Neutrophil (primary cell): ENCODE measurements around the gene COPB2.
"Not testable (repeated sequence)": the region's sequence is repeated elsewhere in the genome, so short reads cannot be mapped to it uniquely, and the experiment has no call there.

Source experiments
- H3K27ac ChIP-seq: fragments of 200-600 bp; sonication (generic); 2 replicates; pipeline ENCODE4 v1.5.1; 2016; ENCODE audit warnings: mild to moderate bottlenecking, moderate library complexity
- H3K27me3 ChIP-seq: fragments of 200-600 bp; sonication (generic); 2 replicates; pipeline ENCODE4 v1.6.0; 2016; ENCODE audit warnings: mild to moderate bottlenecking
- H3K36me3 ChIP-seq: fragments of 200-600 bp; sonication (generic); 2 replicates; pipeline ENCODE4 v1.5.1; 2017
- H3K4me1 ChIP-seq, 2 experiments: fragments of 200-600 bp in 1 of 2; sonication (generic) in 1 of 2; 1 replicate in 1 of 2; 2 replicates in 1 of 2; pipeline versions ENCODE4 v1.5.1 to v1.6.1; 2013 to 2016; ENCODE audit warnings: low read depth in 1 of 2, low read length in 1 of 2, mild to moderate bottlenecking in 1 of 2, moderate library complexity in 1 of 2; ENCODE audit not compliant: control insufficient read depth in 1 of 2, insufficient read depth in 1 of 2
- H3K4me3 ChIP-seq, 2 experiments: fragments of 200-600 bp in 1 of 2; sonication (generic) in 1 of 2; 1 replicate in 1 of 2; 2 replicates in 1 of 2; pipeline ENCODE4 v1.5.1; 2013 to 2016; ENCODE audit warnings: low read depth in 1 of 2, low read length in 1 of 2, mild to moderate bottlenecking in 1 of 2, moderate library complexity in 1 of 2
- H3K9me3 ChIP-seq: fragments of 200-600 bp; sonication (generic); 2 replicates; pipeline ENCODE4 v1.5.1; 2016
- TF ChIP-seq, protein P1 (sequence below): fragments of 200-600 bp; sonication (generic); IDR thresholded peaks from 2 replicates; pipeline ENCODE4 v1.5.1; 2016; ENCODE audit warnings: antibody characterized with exemption

The COPB2 gene

DNA sequence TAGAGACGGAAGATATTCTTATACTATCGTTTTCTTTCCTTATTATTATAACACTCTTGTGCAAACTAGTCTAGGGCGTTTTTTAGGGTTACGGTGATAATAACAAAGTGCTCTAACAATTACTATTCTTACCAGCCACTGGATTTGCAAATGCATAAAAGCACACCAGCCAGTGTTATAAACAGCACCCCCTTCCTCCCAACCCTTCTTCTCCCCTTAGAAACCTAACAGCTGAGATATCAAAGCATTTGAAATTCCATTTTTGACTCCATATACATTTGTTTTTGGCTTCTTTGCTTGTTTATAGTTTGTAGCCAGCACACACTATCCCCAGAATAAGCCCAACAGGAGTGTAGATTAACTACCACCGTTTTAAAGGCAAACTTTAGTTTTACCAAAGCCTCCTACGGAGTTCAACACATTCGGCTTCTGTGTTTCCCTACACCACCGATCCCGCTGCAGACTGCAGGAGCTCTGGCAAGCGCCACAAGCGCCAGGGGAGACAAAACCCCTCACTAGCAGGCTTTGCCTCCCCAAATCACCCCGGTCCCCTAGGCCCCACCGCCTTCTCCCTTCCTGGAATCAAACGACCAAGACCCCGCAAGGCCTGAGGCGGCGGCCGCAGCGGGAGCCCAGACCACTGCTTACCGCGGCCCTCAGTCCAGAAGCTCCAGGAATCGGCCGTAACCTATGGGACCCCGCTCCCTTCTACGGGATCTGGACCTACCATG is 461 bp downstream of the COPB2 start:
- Histone ChIP-seq H3K4me1 (peaks cover 18 to 19% of the 10 kb centered on the region in 2 experiments), H3K27ac (peak overlapping the region; percentile 89), H3K36me3 (peaks cover 11% of the 10 kb centered on the region), H3K27me3 (no peaks in the 10 kb centered on the region), H3K9me3 (no peaks in the 10 kb centered on the region), H3K4me3 (peak overlapping the region; percentile 76 to 90)
- TF ChIP-seq, protein P1, sequence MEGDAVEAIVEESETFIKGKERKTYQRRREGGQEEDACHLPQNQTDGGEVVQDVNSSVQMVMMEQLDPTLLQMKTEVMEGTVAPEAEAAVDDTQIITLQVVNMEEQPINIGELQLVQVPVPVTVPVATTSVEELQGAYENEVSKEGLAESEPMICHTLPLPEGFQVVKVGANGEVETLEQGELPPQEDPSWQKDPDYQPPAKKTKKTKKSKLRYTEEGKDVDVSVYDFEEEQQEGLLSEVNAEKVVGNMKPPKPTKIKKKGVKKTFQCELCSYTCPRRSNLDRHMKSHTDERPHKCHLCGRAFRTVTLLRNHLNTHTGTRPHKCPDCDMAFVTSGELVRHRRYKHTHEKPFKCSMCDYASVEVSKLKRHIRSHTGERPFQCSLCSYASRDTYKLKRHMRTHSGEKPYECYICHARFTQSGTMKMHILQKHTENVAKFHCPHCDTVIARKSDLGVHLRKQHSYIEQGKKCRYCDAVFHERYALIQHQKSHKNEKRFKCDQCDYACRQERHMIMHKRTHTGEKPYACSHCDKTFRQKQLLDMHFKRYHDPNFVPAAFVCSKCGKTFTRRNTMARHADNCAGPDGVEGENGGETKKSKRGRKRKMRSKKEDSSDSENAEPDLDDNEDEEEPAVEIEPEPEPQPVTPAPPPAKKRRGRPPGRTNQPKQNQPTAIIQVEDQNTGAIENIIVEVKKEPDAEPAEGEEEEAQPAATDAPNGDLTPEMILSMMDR = no peak

DNA sequence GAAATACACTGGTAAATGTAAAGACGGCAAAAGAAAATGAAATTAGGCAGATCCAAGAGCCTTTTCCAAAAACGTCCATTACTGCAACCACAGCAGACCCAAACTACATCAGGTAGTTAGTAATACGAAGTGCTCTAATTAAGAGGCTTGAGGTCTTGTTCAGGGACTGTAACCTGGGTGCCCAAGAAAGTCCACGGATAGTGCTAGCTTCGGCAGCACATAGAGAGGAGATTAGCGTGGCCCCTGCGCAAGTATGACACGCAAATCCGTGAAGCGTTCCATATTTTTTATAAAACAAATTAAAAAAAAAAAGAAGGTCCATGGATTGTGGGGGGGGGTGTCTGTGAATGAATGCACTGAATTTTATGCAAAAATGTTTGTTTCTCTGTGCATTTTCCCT is 1.4 kb downstream of the COPB2 start:
- H3K4me3 ChIP-seq = no peak overlapping the region
- TF ChIP-seq, protein P1 = no peak
- no peaks in the 10 kb centered on the region for H3K9me3 ChIP-seq
- peaks cover 13% of the 10 kb centered on the region for H3K36me3 ChIP-seq
- H3K4me1 ChIP-seq = peaks cover 18 to 19% of the 10 kb centered on the region in 2 experiments
- no peak overlapping the region for H3K27ac ChIP-seq
- H3K27me3 ChIP-seq = no peaks in the 10 kb centered on the region

DNA sequence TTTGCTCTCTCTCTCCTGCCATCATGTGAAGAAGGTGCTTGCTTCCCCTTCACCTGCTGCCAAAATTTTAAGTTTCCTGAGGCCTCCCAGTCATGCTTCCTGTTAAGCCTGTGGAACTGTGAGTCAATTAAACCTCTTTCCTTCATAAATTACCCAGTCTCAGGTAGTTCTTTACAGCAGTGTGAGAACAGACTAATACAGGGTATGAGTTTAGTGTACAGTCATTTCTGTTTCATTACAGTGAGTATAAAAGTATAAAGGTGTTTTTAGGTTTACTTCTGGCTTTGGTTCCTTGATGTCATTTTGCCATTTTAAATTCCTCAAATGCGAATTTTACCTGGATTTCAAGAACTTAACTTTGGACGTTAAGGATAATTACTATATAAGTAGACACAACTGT is 7.2 kb downstream of the COPB2 start:
- H3K4me1 ChIP-seq, H3K27me3 ChIP-seq, H3K27ac ChIP-seq, H3K4me3 ChIP-seq, H3K9me3 ChIP-seq: not testable (repeated sequence)
- peaks cover 68% of the 10 kb centered on the region for H3K36me3 ChIP-seq

DNA sequence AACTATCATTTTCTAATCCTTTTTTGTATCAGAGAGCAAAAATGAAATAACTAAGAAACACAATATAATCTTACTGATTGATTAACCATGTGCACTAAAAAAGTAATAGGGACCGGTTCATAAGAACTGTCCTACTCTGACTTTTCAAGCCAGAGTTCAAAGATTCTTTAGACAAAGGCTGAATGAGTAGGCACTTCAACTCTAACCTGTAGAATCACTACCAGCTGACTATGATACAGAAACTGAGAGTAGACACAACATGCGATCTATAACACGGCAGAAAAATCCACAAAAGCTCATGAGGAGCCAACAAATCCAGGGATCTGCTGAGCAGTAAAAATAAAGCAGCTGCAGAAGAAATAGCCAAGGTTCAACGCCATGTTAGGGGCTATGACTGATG is 8.9 kb downstream of the COPB2 start:
- Histone ChIP-seq H3K27me3 (no peaks in the 10 kb centered on the region), H3K36me3 (peaks cover 86% of the 10 kb centered on the region)
- TF ChIP-seq, protein P1 = no peak

DNA sequence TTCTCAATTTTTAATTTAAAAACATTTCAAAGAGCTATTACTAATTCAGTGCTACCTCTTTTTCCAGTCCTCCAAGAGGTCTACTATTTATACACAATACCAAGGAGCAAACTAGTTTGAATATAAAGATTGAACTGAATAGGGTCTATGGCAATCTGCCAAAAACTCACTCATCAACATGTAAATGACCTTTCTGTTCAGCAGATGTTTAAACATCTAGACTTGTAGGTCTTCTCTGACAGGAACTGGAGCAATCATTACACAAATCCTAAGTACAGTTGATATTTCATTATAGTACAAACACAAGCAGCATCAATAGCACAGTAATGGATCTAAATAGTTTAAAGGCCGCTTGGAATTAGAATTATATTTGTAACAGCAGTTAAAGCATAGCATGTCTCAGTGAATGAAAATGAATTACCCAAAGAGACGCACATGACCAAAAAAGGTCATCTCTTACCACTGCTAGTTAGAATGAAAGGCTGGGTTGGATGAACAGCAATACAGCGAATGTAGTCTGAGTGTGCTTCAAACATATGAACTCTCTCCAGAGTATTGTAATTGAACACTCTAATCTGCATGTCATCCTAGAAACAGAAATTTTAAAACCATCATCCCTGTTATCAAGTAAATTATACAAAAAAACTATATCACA is 10.7 kb downstream of the COPB2 start:
- Histone ChIP-seq H3K4me3 (no peak overlapping the region), H3K4me1 (no peaks in the 10 kb centered on the region), H3K9me3 (no peaks in the 10 kb centered on the region), H3K36me3 (peaks cover 93% of the 10 kb centered on the region), H3K27ac (no peak overlapping the region), H3K27me3 (no peaks in the 10 kb centered on the region)
- TF ChIP-seq, protein P1 = no peak

More for the DNA sequence above, 8.9 kb downstream of the COPB2 start:
- H3K27ac ChIP-seq = no peak overlapping the region
- H3K4me3 ChIP-seq = no peak overlapping the region
- no peaks in the 10 kb centered on the region for H3K9me3 ChIP-seq
- H3K4me1 ChIP-seq = no peaks in the 10 kb centered on the region

DNA sequence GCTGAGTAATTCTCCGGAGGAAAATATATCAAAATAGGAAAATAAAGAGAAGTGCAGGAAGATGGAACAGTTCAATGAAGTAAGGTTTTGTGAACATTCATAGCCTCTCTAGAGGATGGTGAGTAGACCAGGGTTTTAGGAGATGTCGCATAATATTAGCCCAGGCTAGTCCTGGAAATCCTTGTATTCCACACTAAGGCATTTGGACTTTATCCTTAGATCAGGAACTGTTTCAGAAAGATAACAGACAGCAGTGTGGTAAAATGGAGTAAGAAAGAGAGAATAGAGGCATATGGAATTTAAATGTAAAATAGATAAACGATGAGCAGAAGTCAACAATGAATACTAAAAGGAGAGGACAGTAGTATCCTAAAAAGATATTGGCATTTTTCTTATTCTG is 12.1 kb downstream of the COPB2 start:
- Histone ChIP-seq H3K4me3 (no peak overlapping the region), H3K36me3 (peaks cover 97% of the 10 kb centered on the region), H3K4me1 (no peaks in the 10 kb centered on the region), H3K9me3 (no peaks in the 10 kb centered on the region), H3K27me3 (no peaks in the 10 kb centered on the region), H3K27ac (no peak overlapping the region)
- TF ChIP-seq, protein P1 = no peak
